K562 (cell line): ENCODE data around the gene ST7.

Source experiments
- CEBPB ChIP-seq: fragments of 450-650 bp; IDR thresholded peaks from 2 replicates; pipeline ENCODE4 v1.6.1; 2016; ENCODE audit warnings: missing genetic modification characterization, missing compliant biosample characterization
- EP300 ChIP-seq: IDR thresholded peaks from 2 replicates; pipeline ENCODE4 v1.6.1; 2012; ENCODE audit warnings: low read length, improper control_type of control experiment
- MAZ ChIP-seq, 2 experiments: fragments of 450-650 bp in 1 of 2; sonication (generic) in 1 of 2; formaldehyde crosslinking; IDR thresholded peaks in 1 of 2; conservative IDR thresholded peaks in 1 of 2; 2 replicates each; pipeline versions ENCODE4 v1.4.0 to v1.5.0; 2020; ENCODE audit warnings: mild to moderate bottlenecking in 1 of 2, missing genetic modification reagents in 1 of 2
- SMAD1 ChIP-seq: fragments of 150-350 bp; IDR thresholded peaks from 2 replicates; pipeline ENCODE4 v1.6.1; 2014; ENCODE audit warnings: low read length, low read depth; ENCODE audit not compliant: partially characterized antibody
- ZNF408 ChIP-seq: fragments of 250-450 bp; sonication (Bioruptor Pico); IDR thresholded peaks from 2 replicates; pipeline ENCODE4 v1.4.0; 2020; ENCODE audit warnings: low read depth, mild to moderate bottlenecking, moderate library complexity
- TF ChIP-seq, protein P1 (sequence below), 3 experiments: IDR thresholded peaks in 2 of 3; conservative IDR thresholded peaks in 1 of 3; 2 replicates each; pipeline ENCODE4 v1.5.1; 2011 to 2012; ENCODE audit warnings: low read length in 3 of 3, mild to moderate bottlenecking in 3 of 3, control low read depth in 2 of 3, improper control_type of control experiment in 1 of 3, inconsistent platforms in 1 of 3, low read depth in 1 of 3, mixed read lengths in 1 of 3, moderate library complexity in 1 of 3; ENCODE audit not compliant: insufficient read depth in 2 of 3
- TF ChIP-seq, protein P2 (sequence below), 2 experiments: fragments of 450-650 bp; IDR thresholded peaks; 2 replicates each; pipeline ENCODE4 v1.6.1; 2016; ENCODE audit warnings: mild to moderate bottlenecking in 2 of 2, borderline replicate concordance in 1 of 2, low read depth in 1 of 2, moderate library complexity in 1 of 2

DNA sequence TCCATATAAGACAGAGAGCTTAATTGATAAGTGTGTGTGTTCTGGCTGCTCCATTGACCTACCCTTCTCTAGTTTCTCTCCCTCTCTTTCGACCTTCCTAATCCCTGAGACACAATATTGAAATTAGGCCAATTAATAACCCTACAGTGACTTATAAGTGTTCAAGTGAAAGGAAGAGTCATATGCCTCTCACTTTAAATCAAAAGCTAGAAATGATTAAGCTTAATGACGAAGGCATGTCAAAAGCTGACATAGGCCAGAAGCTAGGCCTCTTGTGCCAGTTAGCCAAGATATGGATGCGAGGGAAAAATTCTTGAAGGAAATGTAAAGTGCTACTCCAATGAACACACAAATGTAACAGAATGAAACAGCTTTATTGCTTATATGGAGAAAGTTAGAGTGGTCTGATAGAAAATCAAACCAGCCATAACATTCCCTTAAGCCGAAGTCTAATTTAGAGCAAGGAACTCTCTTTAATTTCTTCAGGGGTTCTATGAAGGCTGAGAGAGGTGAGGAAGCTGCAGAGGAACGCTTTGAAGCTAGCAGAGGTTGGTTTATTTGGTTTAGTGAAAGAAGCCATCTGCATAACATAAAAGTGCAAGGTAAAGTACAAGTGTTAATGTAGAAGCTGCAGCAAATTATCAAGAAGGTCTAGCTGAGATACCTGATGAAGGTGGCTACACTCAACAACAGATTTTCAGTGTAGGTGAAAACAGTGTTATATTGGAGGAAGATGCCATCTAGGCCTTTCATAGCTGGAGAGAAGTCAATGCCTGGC lies 53.8 kb downstream of the ST7 start:
- TF ChIP-seq, protein P1, sequence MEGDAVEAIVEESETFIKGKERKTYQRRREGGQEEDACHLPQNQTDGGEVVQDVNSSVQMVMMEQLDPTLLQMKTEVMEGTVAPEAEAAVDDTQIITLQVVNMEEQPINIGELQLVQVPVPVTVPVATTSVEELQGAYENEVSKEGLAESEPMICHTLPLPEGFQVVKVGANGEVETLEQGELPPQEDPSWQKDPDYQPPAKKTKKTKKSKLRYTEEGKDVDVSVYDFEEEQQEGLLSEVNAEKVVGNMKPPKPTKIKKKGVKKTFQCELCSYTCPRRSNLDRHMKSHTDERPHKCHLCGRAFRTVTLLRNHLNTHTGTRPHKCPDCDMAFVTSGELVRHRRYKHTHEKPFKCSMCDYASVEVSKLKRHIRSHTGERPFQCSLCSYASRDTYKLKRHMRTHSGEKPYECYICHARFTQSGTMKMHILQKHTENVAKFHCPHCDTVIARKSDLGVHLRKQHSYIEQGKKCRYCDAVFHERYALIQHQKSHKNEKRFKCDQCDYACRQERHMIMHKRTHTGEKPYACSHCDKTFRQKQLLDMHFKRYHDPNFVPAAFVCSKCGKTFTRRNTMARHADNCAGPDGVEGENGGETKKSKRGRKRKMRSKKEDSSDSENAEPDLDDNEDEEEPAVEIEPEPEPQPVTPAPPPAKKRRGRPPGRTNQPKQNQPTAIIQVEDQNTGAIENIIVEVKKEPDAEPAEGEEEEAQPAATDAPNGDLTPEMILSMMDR (IDR thresholded peaks at IDR 0.05 in 2 of 3, conservative IDR thresholded peaks at IDR 0.05 in 1 of 3; ENCODE audit: insufficient read depth in 2 of 3, low read depth in 1 of 3, low read length in 3 of 3): no peak
- TF ChIP-seq SMAD1 (no peak), EP300 (no peak), MAZ (CRISPR knock-in tag; conservative IDR thresholded peaks at IDR 0.05 in 1 of 2, IDR thresholded peaks at IDR 0.05 in 1 of 2) (no peak), CEBPB (tag) (no peak), ZNF408 (no peak)
- TF ChIP-seq, protein P2, sequence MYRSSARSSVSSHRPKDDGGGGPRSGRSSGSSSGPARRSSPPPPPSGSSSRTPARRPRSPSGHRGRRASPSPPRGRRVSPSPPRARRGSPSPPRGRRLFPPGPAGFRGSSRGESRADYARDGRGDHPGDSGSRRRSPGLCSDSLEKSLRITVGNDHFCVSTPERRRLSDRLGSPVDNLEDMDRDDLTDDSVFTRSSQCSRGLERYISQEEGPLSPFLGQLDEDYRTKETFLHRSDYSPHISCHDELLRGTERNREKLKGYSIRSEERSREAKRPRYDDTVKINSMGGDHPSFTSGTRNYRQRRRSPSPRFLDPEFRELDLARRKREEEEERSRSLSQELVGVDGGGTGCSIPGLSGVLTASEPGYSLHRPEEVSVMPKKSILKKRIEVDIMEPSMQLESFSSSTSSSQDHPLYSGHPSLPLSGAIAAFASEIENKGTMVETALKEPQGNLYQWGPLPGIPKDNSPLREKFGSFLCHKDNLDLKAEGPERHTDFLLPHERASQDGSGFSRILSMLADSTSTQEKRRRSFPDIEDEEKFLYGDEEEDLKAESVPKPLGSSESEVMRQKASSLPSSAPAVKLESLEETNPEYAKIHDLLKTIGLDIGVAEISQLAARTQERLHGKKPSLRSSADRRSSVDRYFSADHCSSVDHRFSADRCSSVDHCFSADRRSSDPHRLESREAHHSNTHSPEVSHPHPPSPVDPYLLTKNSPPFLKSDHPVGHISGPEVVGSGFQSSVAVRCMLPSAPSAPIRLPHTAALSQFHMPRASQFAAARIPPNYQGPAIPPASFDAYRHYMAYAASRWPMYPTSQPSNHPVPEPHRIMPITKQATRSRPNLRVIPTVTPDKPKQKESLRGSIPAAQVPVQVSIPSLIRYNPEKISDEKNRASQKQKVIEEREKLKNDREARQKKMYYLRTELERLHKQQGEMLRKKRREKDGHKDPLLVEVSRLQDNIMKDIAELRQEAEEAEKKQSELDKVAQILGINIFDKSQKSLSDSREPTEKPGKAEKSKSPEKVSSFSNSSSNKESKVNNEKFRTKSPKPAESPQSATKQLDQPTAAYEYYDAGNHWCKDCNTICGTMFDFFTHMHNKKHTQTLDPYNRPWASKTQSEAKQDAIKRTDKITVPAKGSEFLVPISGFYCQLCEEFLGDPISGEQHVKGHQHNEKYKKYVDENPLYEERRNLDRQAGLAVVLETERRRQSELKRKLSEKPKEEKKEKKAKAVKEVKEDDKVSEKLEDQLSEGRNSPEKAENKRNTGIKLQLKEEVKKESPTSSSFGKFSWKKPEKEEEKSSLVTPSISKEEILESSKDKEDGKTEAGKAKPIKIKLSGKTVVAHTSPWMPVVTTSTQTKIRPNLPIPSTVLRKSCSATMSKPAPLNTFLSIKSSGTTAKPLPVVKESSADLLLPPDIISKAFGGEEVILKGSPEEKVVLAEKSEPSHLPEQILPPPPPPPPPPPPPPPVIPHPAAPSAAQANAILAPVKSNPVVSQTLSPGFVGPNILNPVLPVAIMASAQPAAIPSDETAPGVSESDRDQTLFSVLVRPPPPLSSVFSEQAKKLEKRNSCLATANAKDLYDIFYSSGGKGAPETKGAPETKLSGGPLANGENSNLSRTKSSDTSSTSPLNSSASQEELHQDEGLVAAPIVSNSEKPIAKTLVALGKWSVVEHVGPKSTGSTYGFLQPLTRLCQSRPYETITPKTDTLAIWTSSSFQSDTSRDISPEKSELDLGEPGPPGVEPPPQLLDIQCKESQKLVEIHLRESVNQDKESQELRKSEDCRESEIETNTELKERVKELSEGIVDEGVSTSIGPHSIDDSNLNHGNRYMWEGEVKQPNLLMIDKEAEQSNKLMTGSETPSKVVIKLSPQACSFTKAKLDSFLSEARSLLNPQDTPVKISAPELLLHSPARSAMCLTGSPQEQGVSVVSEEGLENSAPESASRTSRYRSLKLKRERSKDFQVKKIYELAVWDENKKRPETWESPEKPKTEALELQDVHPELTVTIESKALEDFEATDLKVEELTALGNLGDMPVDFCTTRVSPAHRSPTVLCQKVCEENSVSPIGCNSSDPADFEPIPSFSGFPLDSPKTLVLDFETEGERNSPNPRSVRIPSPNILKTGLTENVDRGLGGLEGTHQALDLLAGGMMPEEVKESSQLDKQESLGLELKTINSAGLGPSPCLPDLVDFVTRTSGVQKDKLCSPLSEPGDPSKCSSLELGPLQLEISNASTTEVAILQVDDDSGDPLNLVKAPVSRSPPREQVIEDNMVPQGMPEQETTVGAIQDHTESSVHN (IDR thresholded peaks at IDR 0.05; ENCODE audit: borderline replicate concordance in 1 of 2, low read depth in 1 of 2): no peak
